LNCAP (cell line): ENCODE data around the gene HHATL.

Experiments
- TF ChIP-seq, protein P1 (sequence below): fragments of 450-650 bp; IDR thresholded peaks from 2 replicates; pipeline ENCODE4 v1.5.1; 2017; ENCODE audit warnings: mild to moderate bottlenecking

Gene HHATL

DNA sequence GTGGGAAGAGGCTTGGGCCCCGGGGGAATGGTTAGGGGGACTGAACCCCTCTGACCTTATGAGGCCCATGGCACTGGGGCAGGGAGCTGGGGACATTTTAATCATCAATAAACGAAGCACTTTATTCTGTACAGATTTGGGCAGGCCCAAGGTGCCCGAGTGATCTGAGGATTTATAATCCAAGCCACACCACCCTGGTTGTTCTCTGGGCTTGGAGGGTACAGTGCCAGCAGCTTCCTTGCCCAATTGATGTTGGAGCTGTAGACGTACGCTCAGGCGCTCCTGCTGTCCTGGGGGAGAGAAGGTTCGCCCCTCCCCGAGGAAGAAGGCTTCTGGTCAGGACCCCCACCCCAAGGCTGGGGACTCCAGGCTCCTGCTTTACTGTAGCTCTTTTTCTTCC lies 36.6 kb downstream of the HHATL start:
- TF ChIP-seq, protein P1, sequence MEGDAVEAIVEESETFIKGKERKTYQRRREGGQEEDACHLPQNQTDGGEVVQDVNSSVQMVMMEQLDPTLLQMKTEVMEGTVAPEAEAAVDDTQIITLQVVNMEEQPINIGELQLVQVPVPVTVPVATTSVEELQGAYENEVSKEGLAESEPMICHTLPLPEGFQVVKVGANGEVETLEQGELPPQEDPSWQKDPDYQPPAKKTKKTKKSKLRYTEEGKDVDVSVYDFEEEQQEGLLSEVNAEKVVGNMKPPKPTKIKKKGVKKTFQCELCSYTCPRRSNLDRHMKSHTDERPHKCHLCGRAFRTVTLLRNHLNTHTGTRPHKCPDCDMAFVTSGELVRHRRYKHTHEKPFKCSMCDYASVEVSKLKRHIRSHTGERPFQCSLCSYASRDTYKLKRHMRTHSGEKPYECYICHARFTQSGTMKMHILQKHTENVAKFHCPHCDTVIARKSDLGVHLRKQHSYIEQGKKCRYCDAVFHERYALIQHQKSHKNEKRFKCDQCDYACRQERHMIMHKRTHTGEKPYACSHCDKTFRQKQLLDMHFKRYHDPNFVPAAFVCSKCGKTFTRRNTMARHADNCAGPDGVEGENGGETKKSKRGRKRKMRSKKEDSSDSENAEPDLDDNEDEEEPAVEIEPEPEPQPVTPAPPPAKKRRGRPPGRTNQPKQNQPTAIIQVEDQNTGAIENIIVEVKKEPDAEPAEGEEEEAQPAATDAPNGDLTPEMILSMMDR: no peak

DNA sequence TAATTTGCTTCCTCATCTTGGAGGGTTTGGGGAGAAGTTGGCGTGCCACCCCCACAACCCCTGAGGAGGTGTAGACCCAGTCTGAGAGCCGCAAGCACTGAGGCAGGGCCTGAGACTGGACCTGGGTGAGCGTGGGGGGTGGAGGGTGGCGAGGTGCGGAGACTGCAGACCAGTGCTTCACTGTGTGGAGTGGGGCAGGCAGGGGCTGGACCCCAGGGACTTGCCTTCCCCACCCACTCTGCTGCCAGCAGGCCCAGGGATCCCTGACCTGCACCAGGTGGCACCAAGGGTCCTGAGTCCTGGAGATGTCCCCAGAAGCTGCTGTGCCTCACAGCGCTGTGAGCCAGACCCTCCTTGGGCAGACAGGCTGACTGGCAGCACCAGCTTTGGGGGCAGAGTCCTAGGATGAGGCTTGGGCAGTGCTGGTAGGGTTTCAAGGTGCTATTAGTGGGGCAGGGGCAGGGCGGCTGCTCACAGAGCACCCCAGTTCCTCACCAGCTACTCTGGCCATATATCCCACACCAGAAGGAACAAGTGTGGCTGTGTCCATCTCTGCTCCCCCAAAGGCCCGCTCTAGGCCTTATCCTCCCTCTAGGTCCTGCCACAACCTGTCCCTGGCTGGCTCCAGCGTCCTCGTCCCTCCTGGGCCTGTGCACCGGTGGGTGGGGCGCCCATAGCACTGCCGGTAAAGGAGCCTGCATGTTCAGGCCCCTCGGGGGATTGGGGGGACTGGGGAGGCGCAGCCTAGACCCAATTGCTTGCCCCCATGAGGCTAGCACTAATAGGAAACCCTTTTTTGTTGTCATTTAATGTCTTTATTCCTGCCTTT lies 37.3 kb downstream of the HHATL start:
- TF ChIP-seq, protein P1: no peak

DNA sequence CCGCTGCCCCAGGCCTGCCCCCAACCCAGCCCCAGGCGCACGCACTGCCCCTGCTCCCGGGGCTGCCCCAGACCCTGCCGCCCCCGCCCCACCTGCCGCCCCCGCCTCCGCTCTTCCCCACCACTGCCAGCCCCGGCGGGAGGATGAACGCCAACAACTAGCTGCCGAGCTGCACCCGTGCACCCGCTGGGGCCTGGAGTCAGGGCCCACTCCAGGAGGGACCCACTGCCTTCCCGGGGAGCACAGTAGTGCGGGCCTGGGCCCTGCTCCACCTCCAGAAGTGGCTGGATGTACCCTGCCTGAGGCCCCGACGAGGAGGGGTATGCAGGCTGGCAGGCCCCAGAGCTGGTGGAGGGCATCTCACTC lies 38.2 kb downstream of the HHATL start:
- TF ChIP-seq, protein P1: no peak

DNA sequence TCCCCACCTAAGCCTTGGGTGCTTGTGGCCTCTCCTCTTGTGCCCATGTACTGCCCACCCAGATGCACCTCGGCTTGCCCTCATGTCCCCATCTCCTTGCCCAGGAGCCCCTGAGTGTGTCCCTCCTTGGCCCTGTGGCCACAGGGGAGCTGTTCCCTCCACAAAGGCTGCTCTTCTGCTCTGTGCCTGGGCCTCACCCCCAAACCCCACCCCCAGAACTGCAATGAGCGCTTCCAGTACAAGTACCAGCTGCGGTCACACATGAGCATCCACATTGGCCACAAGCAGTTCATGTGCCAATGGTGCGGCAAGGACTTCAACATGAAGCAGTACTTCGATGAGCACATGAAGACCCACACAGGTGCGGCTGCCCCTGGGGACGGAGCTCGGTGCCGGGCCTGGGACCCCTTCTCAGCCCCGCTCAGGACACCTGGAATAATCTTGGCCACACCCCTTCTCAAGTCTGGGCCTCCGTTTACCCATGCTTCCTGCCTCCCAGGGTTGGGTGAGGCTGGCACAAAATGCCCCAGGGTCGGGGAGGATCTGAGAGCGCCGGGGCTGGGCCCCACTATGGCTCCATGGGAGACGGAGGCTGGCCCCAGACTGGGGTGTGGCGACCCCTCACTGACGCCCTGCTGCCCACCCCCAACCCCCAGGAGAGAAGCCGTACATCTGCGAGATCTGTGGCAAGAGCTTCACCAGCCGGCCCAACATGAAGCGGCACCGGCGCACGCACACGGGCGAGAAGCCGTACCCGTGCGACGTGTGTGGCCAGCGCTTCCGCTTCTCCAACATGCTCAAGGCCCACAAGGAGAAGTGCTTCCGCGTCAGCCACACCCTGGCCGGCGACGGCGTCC lies 38.8 kb downstream of the HHATL start:
- TF ChIP-seq, protein P1: no peak

DNA sequence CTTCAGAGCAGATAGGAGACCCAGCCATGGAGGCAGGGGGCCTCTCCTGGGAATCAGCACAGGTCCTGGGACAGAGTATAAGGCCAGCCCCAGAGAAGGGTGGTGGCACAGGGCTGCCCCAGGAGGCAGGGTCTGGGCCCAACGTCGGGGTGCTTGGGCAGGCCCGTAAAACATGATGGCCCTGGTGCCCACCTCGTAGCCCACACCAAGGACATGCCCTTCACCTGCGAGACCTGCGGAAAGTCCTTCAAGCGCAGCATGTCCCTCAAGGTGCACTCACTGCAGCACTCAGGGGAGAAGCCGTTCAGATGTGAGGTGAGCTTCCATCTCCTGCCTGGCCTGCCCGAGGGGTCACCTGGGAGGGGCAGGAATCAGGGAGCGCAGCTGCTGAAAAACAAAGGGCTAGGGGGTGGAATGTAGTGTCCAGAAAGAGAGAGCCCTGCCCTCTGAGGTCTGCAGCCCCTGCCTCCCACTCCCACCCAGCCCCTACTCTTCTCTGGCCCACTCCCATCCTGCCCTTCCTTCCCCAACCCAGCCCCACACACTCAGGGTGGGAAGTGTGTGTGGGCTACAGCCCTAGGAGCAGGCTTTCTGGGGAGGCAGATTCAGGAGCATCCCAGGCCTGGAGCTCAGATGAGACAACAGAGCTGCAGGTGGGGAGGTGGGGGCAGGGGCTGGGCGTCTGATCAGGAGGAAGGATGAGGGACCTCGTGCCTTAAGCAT lies 39.6 kb downstream of the HHATL start:
- TF ChIP-seq, protein P1: no peak

DNA sequence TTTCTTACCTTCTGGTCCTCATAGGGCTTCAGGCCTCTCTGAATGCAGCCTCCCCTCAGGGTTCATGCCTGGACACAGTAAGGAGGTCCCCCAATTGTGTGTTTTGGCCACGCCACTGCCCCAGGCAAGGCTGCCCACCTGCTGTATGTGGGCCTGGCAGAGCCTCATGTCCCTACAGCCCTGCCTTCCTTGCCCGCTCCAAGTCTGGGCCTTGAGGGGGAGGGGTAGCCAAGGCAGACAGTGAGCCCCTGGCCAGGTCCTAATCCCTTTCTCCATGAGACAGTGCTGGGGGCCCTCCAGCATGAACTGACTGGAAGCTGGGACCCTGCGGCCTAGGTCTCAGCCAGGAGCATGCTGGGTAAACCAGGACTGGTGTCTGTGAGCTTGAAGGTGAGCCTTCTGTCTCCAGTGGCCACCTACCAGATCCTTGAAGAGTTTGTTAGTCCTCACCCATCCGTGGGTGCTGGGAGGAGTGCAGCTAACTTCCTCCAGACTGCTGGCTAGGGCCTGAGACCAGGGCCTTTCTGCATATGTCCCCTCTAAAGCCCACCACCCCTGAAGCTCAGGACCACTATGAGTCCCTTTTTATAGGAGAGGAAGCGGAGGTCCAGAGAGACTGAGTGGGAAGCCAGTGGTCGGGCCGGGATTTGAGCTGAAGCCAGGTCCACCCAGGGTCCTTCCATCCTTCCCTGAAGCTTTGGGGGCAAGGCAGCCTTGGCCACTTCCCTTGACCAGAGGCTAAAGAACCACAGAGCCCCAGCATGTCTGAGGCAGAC lies 40.4 kb downstream of the HHATL start:
- TF ChIP-seq, protein P1: no peak

DNA sequence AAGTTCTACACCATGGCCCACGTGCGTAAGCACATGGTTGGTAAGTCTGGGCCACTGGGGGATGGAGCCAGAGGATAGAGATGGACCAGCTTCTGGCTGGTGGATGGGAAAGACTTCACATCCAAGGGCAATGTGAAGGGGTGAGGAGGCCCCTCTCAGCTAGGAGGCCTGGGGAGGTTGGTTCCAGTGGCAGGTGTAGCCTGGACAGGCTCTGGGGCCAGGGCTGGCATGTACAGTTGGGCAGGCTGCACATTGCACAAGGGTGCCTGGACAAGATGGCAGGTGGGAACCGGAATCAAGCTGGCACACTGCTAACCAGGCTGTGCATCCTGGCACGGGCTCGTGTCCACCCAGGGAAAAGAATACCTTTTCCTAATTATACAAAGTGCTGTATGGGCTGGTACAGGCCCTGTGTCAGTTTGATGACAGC lies 41.0 kb downstream of the HHATL start:
- TF ChIP-seq, protein P1: no peak
